Heart left ventricle (tissue), 13 donors: ENCODE measurements around the gene GZF1.

Source experiments
- CTCF ChIP-seq, 12 donors: fragments of 200-600 bp; sonication (generic) in 4 of 12; IDR thresholded peaks; one replicate each; pipeline versions ENCODE4 v1.5.0 to v1.8.0; 2018 to 2022; ENCODE audit warnings: antibody characterized with exemption in 12 of 12, mild to moderate bottlenecking in 5 of 12
- POLR2A ChIP-seq, 2 donors: fragments of 450-650 bp; IDR thresholded peaks; one replicate each; pipeline ENCODE4 v1.6.1; 2017; ENCODE audit warnings: antibody characterized with exemption in 2 of 2, mild to moderate bottlenecking in 2 of 2, moderate library complexity in 2 of 2
- donor health status: ischemic (EF 13 %, LVEDD 7.1; RV severe dilation, severe dysfunction).
- donor health status: DM: no; HTN: yes; CAD: no.
- donor health status: DM: no; HTN: no; CAD: no.
- donor health status: ischemic (EF 25% LVEDD 6.9; RV normal size, moderate dysfunction).
- donor health status: ischemic (EF 25% LVEDD 5.7; RV mildly dilated, moderate dysfunction).
- donor health status: ischemic (EF 35%, LVEDD 5.7; RV mildly dilated, moderate dysfunction).
- donor health status: nonischemic (EF 11% LVEDD 7.7; RV severe dilation, severe dysfunction).
- donor health status: DM: yes; HTN: yes; CAD: no.
- donor health status: PGD.
- donor health status: ischemic (EF 29% LVEDD 5.4; RV normal size, mild dysfunction).
- donor health status: nonischemic (EF 23%, LVEDD 6.1; RV moderate dilation, normal function).

- no peak for TF ChIP-seq CTCF (IDR thresholded peaks at IDR 0.05)
- TF ChIP-seq POLR2A (IDR thresholded peaks at IDR 0.05) = no peak
Measured at GRCh38 chr20:23336476-23336875, 25.5 kb upstream of the GZF1 start.
